Effector CD4-positive, alpha-beta T cell (primary cell): ENCODE data around the gene SGCA.

ENCODE experiments used
- DNase-seq: peaks from one replicate; pipeline ENCODE4 v3.0.0-alpha.2; 2020

Gene SGCA

DNA sequence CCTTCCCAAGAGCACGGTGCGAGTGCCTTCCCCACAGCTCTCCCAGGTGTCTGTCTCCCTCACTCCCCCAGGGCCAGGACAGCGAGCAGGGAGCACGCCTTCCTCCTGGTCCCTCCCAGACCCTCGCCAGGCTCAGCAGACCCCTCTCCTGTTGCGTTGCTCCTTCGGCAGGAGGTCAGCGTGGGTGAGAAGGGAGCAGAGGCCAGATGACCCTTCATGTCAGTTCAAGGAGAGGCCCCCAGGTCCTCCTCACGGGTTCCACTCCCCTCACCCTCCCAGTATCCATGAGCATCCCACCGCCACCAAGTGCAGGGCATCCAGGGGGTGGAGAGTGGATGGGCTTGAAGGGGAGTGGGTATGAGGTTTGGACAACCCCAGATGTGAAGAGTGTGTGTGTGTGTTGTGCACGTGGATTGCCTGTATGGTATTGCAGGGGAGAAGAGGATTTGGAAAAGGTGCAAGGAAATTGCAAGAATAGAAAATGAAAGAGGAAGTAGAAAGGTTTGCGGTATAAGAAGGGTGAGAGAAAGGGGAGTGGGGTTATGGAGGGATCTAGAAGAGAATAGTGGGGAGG is 17.7 kb downstream of the SGCA start:
- DNase-seq = no peak

DNA sequence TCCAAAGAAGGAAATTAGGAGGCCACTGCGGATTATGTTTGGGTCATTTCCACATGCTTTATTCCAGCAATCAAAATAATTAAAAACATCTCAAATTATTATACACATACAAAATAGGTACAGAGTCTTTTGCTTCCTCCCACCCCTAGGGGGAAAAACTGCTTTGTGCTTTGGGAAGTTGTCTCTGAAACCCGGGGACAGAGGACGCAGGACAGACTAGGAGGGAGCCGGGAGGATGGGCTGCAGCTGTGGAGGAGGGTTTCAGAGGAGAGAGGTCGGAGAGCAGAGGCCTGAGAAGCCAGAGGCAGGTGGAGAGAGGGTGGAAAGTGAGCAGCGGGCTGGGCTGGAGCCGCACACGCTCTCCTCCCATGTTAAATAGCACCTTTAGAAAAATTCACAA is 18.3 kb downstream of the SGCA start:
- no peak for DNase-seq

DNA sequence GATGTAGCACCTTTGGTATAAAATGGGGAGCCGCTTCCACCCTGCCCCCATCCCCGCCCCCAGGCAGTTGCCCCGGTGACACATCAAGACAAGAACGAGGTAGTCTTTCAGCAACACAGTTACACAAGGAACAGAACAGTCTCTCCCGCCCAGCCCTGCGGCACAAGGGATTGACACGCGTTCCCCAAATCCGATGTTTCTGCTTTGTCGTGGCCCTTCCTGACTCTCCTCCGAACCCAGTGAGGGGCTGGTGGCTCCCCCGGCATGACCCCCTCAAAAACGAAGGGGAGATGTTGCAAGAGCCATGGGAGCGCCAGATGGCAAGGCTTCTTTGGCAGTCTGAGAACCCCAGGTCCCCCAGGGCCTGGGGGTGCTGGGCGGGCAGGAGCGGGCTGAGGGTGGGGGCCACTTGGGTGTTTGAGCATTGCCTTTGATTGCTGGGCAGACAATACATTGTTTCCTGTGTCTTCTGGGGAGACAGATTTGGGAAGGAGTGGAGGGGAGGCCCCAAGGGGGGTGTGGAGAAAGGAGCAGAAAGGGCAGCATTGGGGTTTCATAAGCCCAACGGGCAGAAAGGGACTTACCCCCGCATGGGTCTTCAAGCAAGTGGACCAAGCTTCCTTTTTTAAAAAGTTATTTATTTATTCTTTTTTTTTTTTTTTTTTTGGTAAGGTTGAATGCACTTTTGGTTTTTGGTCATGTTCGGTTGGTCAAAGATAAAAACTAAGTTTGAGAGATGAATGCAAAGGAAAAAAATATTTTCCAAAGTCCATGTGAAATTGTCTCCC is 19.0 kb downstream of the SGCA start:
- no peak for DNase-seq

DNA sequence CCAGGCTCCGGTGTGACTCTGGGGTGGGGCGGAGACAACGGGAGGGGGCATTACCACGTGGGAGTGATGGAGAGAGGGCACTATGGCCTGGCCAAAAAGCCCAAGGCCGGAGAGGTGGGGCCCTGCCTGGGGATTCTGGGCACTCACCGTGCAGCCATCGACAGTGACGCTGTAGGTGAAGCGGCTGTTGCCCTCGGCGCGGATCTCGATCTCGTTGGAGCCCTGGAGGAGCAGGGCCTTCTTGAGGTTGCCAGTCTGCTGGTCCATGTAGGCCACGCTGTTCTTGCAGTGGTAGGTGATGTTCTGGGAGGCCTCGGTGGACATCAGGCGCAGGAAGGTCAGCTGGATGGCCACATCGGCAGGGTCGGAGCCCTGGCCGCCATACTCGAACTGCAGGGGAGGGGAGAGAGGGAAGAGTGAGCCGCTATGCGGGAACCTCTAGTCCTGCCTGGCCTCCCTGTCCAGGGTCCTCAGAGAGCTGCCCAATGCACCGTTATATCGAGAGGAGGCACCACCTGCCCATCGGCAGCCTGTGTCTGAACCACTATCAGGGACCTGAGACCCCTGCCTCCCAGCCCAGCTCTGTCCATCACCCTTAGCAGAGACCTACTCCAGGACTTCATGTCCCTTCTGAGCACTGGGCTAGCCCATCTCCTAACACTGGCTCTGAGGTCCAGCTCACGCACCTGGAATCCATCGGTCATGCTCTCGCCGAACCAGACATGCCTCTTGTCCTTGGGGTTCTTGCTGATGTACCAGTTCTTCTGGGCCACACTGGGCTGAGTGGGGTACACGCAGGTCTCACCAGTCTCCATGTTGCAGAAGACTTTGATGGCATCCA is 20.0 kb downstream of the SGCA start:
- DNase-seq = no peak

DNA sequence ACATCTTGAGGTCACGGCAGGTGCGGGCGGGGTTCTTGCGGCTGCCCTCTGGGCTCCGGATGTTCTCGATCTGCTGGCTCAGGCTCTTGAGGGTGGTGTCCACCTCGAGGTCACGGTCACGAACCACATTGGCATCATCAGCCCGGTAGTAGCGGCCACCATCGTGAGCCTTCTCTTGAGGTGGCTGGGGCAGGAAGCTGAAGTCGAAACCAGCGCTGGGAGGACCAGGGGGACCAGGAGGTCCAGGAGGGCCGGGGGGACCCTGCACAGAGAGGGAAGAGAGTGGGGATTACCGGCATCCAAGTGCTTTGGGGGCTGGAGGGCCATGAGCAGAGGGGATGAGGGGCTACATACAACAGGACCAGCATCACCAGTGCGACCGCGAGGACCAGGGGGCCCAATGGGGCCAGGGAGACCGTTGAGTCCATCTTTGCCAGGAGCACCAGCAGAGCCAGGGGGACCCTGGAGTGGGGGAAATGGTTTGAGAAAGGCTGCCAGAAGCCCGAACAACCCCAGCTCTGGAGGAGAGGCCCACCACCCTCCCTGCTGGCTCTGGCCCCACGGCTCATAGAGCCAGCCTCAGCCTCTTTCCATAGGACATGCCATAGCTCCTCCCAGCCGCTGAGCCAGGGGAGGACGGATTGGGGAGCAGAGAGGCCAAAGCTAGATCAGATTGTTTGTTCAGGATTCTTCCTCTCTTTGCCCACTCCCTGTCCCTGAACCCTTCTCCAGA is 21.0 kb downstream of the SGCA start:
- DNase-seq = no peak

DNA sequence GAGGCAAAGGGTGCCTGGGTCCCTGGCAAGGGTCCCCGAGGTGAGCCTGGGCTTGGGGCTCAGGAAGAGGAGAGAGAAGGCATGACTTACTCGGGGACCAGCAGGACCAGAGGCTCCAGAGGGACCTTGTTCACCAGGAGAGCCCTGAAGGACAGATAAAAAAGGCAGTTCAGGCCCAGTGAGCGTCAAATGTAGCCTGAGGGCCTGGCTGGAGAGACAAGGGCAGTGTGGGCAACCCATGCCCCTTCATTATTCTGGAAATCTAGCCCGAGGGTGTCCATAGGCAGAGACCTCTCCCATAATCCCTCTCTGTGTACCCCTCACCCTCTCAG is 21.6 kb downstream of the SGCA start:
- no peak for DNase-seq

DNA sequence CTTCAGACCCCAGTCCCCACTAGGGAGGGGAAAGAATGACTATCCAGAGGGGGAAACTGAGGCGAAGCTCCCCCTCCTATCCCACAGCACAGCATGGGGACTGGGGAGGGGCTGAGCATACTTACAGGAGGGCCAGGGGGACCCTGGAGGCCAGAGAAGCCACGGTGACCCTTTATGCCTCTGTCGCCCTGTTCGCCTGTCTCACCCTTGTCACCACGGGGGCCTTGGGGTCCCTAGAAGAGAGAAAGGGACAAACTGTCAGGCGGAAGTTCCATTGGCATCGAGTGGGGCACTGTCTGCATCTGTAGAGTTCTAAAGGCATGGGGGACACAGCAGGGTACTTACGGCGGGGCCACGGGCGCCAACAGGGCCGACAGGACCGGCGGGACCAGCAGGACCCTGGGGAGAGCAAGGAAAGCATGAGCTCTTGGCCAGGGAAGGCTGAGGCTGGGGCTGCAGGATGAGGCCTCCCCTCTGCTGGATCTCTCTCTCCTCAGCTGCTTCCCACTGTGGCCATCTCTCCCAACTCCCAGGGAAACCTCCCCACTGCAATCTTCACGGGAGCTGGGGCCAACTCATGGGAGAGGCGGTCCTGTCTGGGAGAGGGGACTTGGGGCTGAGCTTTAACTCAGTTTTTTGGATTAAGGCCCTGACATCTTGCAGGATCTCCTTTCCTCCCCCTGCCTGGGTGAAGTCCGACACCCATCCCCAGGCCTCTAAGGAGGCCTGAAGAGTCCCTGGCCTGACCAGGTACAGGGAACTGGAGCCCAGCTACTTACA is 22.1 kb downstream of the SGCA start:
- no peak for DNase-seq

DNA sequence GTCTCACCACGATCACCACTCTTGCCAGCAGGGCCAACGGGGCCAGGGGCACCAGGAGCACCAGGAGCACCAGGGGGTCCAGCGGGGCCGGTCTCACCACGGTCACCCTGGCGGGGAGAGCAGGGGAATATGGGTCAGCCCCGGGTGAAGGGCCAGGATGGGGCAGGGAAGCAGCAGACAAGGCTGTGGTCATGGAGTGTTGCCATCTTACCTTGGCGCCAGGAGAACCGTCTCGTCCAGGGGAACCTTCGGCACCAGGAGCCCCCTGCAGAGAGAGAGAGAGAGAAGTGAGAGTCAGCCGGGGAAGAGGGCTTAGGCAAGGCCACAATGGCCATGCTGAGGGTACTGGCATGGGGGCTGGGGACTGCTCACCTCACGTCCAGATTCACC is 22.7 kb downstream of the SGCA start:
- no peak for DNase-seq

DNA sequence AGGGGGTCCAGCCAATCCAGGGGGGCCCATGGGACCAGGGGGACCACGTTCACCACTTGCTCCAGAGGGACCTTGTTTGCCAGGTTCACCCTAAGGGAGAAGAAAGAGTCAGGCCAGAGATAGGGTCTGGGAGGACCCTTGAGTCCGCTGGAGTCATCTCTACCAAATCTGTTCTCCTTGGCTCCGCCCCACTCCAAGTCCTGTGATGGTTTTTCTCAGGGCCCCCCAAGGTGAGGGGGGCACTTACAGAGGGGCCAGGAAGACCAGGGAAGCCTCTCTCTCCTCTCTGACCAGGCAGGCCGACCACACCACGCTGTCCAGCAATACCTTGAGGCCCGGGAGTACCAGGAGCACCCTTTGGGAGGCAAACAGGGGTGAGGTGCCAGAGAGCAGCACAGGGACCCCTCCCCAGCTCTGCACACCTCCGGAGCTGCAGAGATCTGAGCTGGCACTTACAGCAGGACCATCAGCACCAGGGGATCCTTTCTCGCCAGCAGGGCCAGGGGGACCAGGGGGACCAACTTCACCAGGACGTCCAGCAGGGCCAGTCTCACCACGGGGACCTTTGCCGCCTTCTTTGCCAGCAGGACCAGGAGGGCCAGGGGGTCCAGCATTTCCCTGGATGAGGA is 23.2 kb downstream of the SGCA start:
- DNase-seq = no peak

DNA sequence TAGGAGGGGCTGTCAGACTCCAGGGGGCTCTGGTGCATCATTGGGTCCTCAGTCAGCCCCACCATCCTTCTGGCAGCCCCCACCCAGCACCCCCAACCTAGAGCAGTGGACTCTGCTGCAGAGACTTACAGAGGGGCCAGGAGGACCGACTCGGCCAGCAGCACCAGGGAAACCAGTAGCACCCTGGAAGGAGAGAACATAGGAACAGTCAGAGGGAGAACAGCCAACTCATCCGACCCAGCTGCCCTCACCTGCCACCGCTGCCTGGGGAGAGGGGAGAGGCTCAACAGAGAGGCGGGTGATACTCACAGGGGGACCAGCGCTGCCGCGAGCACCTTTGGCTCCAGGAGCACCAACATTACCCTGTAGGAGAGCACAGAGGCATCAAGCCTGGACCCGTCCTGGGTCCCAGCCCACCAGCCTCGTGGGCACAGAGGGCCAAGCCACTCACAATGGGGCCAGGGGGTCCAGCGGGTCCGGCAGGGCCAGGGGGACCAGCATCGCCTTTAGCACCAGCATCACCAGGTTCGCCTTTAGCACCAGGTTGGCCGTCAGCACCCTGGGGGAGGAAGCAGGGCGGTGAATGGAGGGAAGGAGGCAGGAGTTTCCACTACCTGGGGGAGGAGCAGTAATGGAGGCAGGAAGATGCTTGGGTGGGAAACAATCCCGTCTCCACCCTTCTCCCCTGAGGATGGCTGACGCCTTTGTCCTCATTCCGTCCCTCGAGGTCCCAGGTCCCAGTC is 23.9 kb downstream of the SGCA start:
- no peak for DNase-seq

DNA sequence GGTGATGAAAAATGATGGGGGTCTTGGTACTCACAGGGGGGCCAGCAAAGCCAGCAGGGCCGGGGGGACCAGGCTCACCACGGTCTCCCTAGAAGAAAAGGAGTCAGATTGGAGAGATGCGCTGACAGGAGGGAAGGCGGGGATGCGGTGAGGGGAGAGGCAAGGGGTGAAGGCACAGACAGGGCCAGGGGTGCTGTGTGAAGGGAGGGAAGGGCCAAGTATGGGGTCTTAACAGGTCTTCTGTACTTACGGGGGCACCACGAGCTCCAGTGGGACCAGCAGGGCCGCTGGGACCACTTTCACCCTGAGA is 24.4 kb downstream of the SGCA start:
- DNase-seq = no peak

DNA sequence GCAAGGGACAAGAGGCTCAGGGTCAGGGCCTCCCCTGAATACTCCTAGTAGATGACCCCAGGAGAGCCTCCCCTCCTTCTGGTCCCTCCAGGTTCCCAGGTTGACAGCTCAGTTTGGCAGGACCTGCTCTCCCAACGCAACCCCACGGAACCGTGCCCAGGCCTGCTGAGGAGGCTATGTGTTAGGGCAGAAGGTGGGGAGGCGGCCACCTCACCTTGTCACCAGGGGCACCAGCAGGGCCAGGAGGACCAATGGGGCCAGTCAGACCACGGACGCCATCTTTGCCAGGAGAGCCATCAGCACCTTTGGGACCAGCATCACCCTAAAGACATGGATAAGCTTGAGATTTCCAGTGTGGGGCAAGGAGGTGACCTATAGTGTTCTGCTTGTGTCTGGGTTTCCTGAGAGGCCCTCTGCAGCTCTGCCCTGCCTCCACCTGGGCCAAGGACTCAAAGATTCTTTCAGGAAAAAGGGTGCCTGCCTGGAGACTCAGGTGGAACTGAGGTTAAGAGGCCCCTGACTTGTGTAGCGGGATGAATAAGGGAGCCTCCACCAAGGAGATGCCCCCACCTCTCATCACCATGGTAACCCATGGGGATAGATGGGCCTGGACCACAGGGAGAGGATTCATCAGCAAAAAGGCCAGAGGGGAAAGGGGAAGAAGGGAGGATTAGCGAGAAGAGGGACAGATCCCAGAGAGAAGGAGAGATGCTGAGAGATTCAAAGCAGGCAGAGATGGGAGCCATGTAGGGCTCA is 25.0 kb downstream of the SGCA start:
- DNase-seq = no peak

DNA sequence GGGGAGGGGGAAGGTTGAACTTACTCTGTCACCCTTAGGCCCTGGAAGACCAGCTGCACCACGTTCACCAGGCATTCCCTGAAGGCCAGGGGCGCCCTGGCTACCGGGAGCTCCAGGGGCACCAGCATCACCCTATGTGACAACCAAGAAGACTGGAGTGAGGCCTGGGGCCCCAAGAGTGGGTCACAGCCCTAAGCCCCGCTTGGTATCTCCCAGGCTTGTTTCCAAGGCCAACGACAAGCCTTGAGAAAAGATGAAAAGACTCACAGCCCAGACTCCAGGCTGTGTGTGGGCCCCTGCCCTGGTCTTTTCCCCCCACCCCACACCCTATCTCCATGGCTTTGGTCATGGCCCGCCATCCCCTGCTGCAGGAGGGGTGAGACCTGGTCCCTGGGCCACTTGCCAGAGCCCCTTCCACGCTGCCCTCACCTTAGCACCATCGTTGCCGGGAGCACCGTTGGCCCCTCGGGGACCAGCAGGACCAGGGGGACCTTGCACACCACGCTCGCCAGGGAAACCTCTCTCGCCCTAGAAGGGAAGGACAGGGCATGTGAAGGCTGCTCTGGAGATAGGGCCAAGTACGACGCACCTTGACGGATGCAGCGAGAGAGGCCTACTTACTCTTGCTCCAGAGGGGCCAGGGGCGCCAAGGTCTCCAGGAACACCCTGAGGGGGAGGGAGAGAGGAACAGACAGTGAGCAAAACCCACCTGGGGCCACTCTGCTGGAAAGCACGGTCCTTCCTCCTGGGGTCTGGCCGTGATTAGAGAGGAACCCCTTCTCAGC is 25.7 kb downstream of the SGCA start:
- DNase-seq = no peak

DNA sequence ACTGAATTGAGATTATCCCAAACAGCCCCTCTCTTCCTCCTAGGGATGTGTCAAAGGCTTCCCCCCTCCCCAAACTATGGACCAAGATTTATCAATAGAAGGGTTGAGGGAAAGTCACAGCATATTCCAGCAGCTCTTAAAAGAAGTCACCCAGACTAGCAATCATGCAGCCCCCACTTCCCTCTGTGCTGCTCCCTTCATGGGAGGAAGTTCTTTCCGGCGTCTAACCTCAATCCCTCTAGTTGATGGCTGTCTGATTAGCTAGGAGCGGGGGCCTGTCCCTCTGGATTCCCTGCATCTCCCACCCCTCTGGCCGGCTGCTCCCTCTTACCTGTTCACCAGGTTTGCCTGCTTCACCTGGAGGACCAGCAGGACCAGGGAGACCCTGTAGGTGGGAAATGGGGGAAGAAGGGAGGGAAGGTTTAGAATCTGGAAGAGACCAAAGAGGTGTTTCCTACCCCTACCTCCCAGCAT is 26.4 kb downstream of the SGCA start:
- DNase-seq = no peak

DNA sequence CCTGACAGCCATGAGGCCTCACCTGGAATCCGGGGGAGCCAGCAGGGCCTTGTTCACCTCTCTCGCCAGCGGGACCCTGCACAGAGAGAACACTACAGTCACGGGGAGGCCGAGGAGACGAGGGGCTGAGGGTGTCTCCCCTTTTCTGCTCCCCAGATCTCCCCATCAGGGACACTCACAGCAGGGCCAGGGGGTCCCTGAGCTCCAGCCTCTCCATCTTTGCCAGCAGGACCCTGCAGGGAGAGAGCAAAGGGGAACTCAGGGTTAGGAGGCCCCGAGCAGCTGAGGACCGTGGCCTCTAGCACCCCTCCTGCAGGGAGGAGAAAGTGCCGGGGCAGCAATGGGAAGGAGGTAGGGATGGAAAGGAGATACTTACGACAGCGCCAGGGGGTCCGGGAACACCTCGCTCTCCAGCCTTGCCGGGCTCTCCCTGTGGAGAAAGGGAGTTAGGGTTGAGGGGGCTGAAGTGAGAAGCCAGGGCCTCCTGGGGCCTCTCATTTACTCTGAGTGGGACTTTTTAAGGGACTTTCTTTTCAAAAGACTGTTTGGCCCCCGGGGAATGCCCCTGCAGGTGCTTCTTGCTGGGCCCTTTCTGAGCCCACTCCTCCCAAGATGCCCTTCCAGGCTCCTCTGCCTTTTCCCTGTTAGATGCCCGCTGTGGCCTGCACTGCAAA is 26.9 kb downstream of the SGCA start:
- no peak for DNase-seq

DNA sequence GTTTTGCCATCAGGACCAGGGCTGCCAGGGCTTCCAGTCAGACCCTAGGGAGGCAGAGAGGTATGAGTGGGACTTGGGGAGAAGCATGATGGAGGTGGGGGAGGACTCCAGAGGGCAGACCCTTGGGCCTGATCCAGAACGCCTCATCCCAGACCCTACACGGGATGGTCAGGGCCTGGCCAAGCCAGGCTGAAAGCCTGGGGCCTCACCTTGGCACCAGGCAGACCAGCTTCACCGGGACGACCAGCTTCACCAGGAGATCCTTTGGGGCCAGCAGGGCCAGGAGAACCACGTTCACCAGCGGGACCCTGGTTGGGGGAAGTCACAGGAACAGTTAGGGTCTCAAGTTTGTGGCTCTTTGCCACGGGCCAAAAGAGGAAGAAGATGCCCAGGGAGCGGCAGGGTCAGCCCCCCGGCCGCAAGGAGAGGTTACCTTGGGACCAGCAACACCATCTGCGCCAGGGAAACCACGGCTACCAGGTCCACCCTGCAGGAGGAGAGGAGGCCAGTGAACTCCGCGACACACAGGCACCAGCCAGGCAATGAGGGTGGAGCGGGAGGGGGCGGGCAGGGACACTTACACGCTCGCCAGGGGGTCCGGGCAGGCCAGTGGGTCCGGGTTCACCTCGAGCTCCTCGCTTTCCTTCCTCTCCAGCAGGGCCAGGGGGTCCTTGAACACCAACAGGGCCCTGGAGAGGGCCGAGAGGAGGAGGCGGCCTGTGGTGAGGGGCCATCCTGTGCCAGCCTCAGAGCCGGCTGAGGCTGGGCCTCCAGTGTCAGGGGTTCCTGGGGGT is 28.5 kb downstream of the SGCA start:
- DNase-seq = no peak

DNA sequence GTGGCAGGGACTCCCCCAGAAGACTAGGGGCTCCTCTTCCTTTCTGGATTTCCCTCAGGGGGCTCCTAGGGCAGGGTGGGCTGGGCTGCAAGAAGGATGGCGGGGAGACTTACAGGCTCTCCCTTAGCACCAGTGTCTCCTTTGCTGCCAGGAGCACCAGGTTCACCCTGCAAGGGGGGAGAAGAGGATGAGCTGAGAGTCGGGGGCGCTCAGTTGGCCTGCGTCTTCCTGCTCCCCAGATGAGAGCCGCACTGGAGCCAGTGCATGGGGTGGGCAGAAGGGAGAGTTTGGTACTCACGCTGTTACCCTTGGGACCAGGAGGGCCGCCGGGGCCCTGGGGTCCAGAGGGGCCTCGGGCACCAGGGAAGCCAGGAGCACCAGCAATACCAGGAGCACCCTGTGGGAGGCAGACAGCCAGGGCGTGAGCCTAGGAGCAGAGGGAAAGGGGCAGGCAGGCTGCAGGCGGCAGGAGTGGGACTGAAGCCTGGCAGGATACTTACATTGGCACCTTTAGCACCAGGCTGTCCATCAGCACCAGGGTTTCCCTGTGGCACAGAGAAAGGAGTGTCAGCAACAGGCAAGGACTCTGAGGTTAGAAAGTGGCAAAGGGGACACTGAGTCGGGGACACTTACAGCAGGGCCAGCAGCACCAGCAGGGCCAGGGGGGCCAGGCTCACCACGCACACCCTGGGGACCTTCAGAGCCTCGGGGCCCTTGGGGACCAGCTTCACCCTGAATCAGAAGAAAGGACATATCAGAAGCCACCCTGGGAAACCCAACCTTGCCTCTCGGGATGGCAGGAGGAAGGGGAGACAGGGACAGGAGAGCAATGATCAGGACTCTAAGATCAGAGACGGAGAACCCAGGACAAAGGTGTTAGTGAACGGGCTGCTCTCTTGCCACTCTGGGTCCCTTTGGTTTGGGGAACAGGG is 29.4 kb downstream of the SGCA start:
- DNase-seq = no peak
